Cardiac muscle cell (in vitro differentiated cells and primary cell): ENCODE data around the gene TBL1Y. TPM values are rescaled to one million over a fixed set of nuclear protein-coding genes. Genes with fewer than 3 reads are reported as not detected.

Experiments used
- DNase-seq, 2 donors: peaks; one replicate each; pipeline versions ENCODE4 v3.0.0 to v3.0.0-alpha.2; 2010 to 2017; ENCODE audit warnings: low read depth in 1 of 2, low spot score in 1 of 2
- H3K27ac ChIP-seq: fragments of 200-600 bp; sonication (generic); 2 replicates; pipeline ENCODE4 v1.5.1; 2016
- H3K27me3 ChIP-seq: fragments of 200-600 bp; sonication (generic); 2 replicates; pipeline ENCODE4 v1.6.0; 2016; ENCODE audit warnings: control low read depth
- H3K36me3 ChIP-seq: fragments of 200-600 bp; sonication (generic); 2 replicates; pipeline ENCODE4 v1.5.1; 2016; ENCODE audit warnings: control low read depth
- H3K4me1 ChIP-seq: fragments of 200-600 bp; sonication (generic); 2 replicates; pipeline ENCODE4 v1.8.1; 2017; ENCODE audit warnings: low read depth, mild to moderate bottlenecking, mixed run types
- H3K4me3 ChIP-seq: fragments of 200-600 bp; sonication (generic); 2 replicates; pipeline ENCODE4 v1.5.1; 2016; ENCODE audit warnings: mild to moderate bottlenecking
- H3K9me3 ChIP-seq: fragments of 200-600 bp; sonication (generic); 2 replicates; pipeline ENCODE4 v1.5.1; 2017; ENCODE audit warnings: low read depth, mild to moderate bottlenecking, control low read depth
- CTCF ChIP-seq: IDR thresholded peaks from 2 replicates; pipeline ENCODE4 v1.5.1; 2012; ENCODE audit warnings: low read depth, mild to moderate bottlenecking, low read length
- polyA plus RNA-seq: library from polyadenylated mRNA; unstranded; fragments of >200 nt; fragmentation: Nextera tagmentation; extraction: Ambion mirVana; gene quantifications from 2 replicates; pipeline ENCODE4 v1.2.1, GENCODE V29; 2016
- total RNA-seq: library from RNA; depleted of rRNA; stranded (reverse); fragments of >200 nt; gene quantifications from 2 replicates; pipeline ENCODE4 v1.2.3, GENCODE V29; 2016

Gene TBL1Y
- total and polyA plus RNA-seq, 2 experiments from 2014 or later, result not detected

- no peak overlapping the region for H3K27ac ChIP-seq
- no peak overlapping the region for H3K4me3 ChIP-seq
- no peaks in the 10 kb centered on the region for H3K27me3 ChIP-seq
- H3K4me1 ChIP-seq, result no peaks in the 10 kb centered on the region
- TF ChIP-seq CTCF, result no peak
- no peaks in the 10 kb centered on the region for H3K9me3 ChIP-seq
- no peak for DNase-seq
- no peaks in the 10 kb centered on the region for H3K36me3 ChIP-seq
Measured at GRCh38 chrY:7122202-7122601, 211.7 kb downstream of the TBL1Y start.

GRCh38 chrY:7125136-7126056 lies 214.9 kb downstream of the TBL1Y start:
- Histone ChIP-seq H3K27ac (no peak overlapping the region), H3K4me3 (no peak overlapping the region), H3K4me1 (no peaks in the 10 kb centered on the region), H3K9me3 (no peaks in the 10 kb centered on the region), H3K36me3 (no peaks in the 10 kb centered on the region), H3K27me3 (no peaks in the 10 kb centered on the region)
- TF ChIP-seq CTCF, result no peak
- DNase-seq, result no peak

GRCh38 chrY:7128211-7128610 lies 217.7 kb downstream of the TBL1Y start:
- no peaks in the 10 kb centered on the region for H3K4me1 ChIP-seq
- TF ChIP-seq CTCF, result no peak
- no peaks in the 10 kb centered on the region for H3K27me3 ChIP-seq
- H3K36me3 ChIP-seq, result no peaks in the 10 kb centered on the region
- H3K27ac ChIP-seq, result no peak overlapping the region
- no peak overlapping the region for H3K4me3 ChIP-seq
- DNase-seq, result no peak
- H3K9me3 ChIP-seq, result no peaks in the 10 kb centered on the region

Other genes with a start within 250 kb of the TBL1Y start
- not detected in 2 replicates for gene AMELY, start 1.1 kb downstream of the TBL1Y start, total RNA-seq
- gene AMELY, start 1.1 kb downstream of the TBL1Y start, polyA plus RNA-seq, result not detected in 2 replicates